Measurements from ENCODE around the gene SYNGR3. TPM values are rescaled to one million over a fixed set of nuclear protein-coding genes. Genes with fewer than 3 reads are reported as not detected.

SYNGR3 gene
- total and polyA plus RNA-seq, 5 donors from 2014 or later = 0.82 to 3.2 (median 1.4) TPM; not detected in 1

GRCh38 chr16:1971796-1972489, 17.8 kb upstream of the SYNGR3 start, which contains the start of gene TBL3:
TBL3 (plus strand) TSS chr16:1972053; CDS start chr16:1972165, 112 bp downstream.
- Histone ChIP-seq H3K9me3 (ENCODE audit: control insufficient read depth in 2 of 2, low read length in 2 of 2) (no peaks in the 10 kb centered on the region), H3K4me1 (ENCODE audit: control insufficient read depth, insufficient read depth, low read length, poor library complexity, severe bottlenecking) (peaks cover 24% of the 10 kb centered on the region), H3K27ac (ENCODE audit: insufficient read depth, low read length, poor library complexity, severe bottlenecking) (peak within 1 kb of the TSS; percentile 92), H3K27me3 (ENCODE audit: control insufficient read depth, insufficient read depth, low read length) (no peaks in the 10 kb centered on the region), H3K4me3 (ENCODE audit: low read depth, low read length) (peak within 1 kb of the TSS; percentile 81), H3K36me3 (ENCODE audit: control insufficient read depth, insufficient read depth, low read length) (peaks cover 21% of the 10 kb centered on the region)
- H3K36me3 Mint-ChIP-seq = peaks cover 6% of the 10 kb centered on the region
- H3K27ac Mint-ChIP-seq = peak within 1 kb of the TSS; percentile 94 to 99 (median 98)
- DNase-seq (peak; percentile 95 to 98 (median 98)), ATAC-seq (ENCODE audit: low read depth in 2 of 2) (peak; percentile 97 to 98)
- peak within 1 kb of the TSS; percentile 91 to 98 (median 96) for H3K4me3 Mint-ChIP-seq
- H3K4me1 Mint-ChIP-seq = peaks cover 6 to 31% (median 11%) of the 10 kb centered on the region in 4 donors
- H3K9me3 Mint-ChIP-seq = no peaks in the 10 kb centered on the region
- peaks cover 14% of the 10 kb centered on the region for H3K27me3 Mint-ChIP-seq

DNA sequence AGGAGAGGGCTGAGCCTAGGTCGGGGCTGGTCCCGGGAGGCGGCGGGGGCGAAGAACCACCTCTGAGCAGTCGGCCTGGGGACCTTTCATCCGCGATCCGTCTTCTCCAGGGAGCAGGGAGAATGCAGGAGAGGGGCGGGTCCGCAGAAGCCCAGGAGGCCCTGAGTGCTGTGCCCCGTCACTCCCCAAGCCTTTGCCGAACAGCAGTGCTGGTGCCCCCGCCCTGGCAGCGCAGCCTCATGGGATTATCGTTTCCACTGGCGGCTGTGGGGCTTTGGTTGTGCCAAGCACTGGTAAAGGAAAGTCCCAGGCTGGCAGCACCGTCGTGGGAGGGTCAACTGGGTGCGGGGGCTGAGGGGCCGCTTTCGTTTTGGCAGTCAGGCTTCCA, 17.3 kb upstream of the SYNGR3 start:
- no peak for DNase-seq
- Histone ChIP-seq H3K36me3 (ENCODE audit: control insufficient read depth, insufficient read depth, low read length) (peaks cover 23% of the 10 kb centered on the region), H3K27me3 (ENCODE audit: control insufficient read depth, insufficient read depth, low read length) (no peaks in the 10 kb centered on the region), H3K4me3 (ENCODE audit: low read depth, low read length) (no peak overlapping the region), H3K4me1 (ENCODE audit: control insufficient read depth, insufficient read depth, low read length, poor library complexity, severe bottlenecking) (peaks cover 24% of the 10 kb centered on the region), H3K27ac (ENCODE audit: insufficient read depth, low read length, poor library complexity, severe bottlenecking) (peak overlapping the region; percentile 92), H3K9me3 (ENCODE audit: control insufficient read depth in 2 of 2, low read length in 2 of 2) (no peaks in the 10 kb centered on the region)
- ATAC-seq (ENCODE audit: low read depth in 2 of 2) = no peak
- H3K4me1 Mint-ChIP-seq = peaks cover 6 to 31% (median 11%) of the 10 kb centered on the region in 4 donors
- H3K27me3 Mint-ChIP-seq = peaks cover 14% of the 10 kb centered on the region
- H3K36me3 Mint-ChIP-seq = peaks cover 6% of the 10 kb centered on the region
- peak overlapping the region in 1 of 3 donors; percentile 94 for H3K27ac Mint-ChIP-seq
- peak overlapping the region; percentile 91 to 98 (median 96) for H3K4me3 Mint-ChIP-seq
- no peaks in the 10 kb centered on the region for H3K9me3 Mint-ChIP-seq

- peaks cover 6% of the 10 kb centered on the region for H3K36me3 Mint-ChIP-seq
- peaks cover 6 to 31% (median 11%) of the 10 kb centered on the region in 4 donors for H3K4me1 Mint-ChIP-seq
- Histone ChIP-seq H3K4me3 (ENCODE audit: low read depth, low read length) (no peak overlapping the region), H3K4me1 (ENCODE audit: control insufficient read depth, insufficient read depth, low read length, poor library complexity, severe bottlenecking) (peaks cover 24% of the 10 kb centered on the region), H3K36me3 (ENCODE audit: control insufficient read depth, insufficient read depth, low read length) (peaks cover 33% of the 10 kb centered on the region), H3K27me3 (ENCODE audit: control insufficient read depth, insufficient read depth, low read length) (no peaks in the 10 kb centered on the region), H3K9me3 (ENCODE audit: control insufficient read depth in 2 of 2, low read length in 2 of 2) (no peaks in the 10 kb centered on the region), H3K27ac (ENCODE audit: insufficient read depth, low read length, poor library complexity, severe bottlenecking) (no peak overlapping the region)
- no peak overlapping the region for H3K27ac Mint-ChIP-seq
- no peak for DNase-seq
- peak overlapping the region; percentile 27 to 96 (median 50) for H3K4me3 Mint-ChIP-seq
- ATAC-seq (ENCODE audit: low read depth in 2 of 2) = no peak
- peaks cover 14% of the 10 kb centered on the region for H3K27me3 Mint-ChIP-seq
- no peaks in the 10 kb centered on the region for H3K9me3 Mint-ChIP-seq
Observed at GRCh38 chr16:1973461-1974156, 16.2 kb upstream of the SYNGR3 start.

- Histone ChIP-seq H3K27me3 (ENCODE audit: control insufficient read depth, insufficient read depth, low read length) (no peaks in the 10 kb centered on the region), H3K9me3 (ENCODE audit: control insufficient read depth in 2 of 2, low read length in 2 of 2) (no peaks in the 10 kb centered on the region), H3K4me3 (ENCODE audit: low read depth, low read length) (no peak overlapping the region), H3K4me1 (ENCODE audit: control insufficient read depth, insufficient read depth, low read length, poor library complexity, severe bottlenecking) (peaks cover 24% of the 10 kb centered on the region), H3K36me3 (ENCODE audit: control insufficient read depth, insufficient read depth, low read length) (peaks cover 33% of the 10 kb centered on the region), H3K27ac (ENCODE audit: insufficient read depth, low read length, poor library complexity, severe bottlenecking) (no peak overlapping the region)
- no peak overlapping the region for H3K27ac Mint-ChIP-seq
- H3K4me3 Mint-ChIP-seq = peak overlapping the region in 2 of 4 donors; percentile 62 to 96
- H3K4me1 Mint-ChIP-seq = peaks cover 6 to 31% (median 11%) of the 10 kb centered on the region in 4 donors
- no peak for DNase-seq
- H3K9me3 Mint-ChIP-seq = no peaks in the 10 kb centered on the region
- peaks cover 6% of the 10 kb centered on the region for H3K36me3 Mint-ChIP-seq
- H3K27me3 Mint-ChIP-seq = peaks cover 14% of the 10 kb centered on the region
- ATAC-seq (ENCODE audit: low read depth in 2 of 2) = no peak
Observed at GRCh38 chr16:1974157-1975070, 15.4 kb upstream of the SYNGR3 start.

DNA sequence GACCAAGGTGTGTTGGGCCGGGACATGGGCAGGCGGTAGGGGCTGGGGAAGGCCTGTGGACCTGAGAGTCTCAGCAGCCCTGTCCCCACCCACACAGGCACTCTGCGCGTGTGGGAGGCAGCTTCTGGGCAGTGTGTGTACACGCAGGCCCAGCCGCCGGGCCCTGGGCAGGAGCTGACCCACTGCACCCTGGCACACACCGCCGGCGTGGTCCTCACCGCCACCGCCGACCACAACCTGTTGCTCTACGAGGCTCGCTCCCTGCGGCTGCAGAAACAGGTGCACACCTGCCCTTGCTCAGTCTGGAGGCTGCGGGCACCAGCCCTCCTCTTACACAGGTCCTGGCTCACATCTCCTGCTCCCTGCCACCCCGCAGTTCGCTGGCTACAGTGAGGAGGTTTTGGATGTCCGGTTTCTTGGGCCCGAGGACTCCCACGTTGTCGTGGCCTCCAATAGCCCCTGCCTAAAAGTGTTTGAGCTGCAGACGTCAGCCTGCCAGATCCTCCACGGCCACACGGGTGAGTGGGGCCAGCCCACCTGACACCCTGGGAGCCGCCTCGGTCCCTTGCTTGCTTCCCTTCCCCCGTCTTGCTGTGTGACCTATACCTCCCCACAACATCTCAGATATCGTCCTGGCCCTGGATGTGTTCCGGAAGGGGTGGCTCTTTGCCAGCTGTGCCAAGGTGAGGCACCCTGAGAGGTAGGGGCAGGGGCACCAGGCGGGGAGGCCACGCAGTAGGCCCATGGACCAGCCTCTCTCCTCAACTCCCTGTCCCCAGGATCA, 14.1 kb upstream of the SYNGR3 start:
- DNase-seq (no peak), ATAC-seq (ENCODE audit: low read depth in 2 of 2) (no peak)
- Histone ChIP-seq H3K36me3 (ENCODE audit: control insufficient read depth, insufficient read depth, low read length) (peaks cover 33% of the 10 kb centered on the region), H3K4me1 (ENCODE audit: control insufficient read depth, insufficient read depth, low read length, poor library complexity, severe bottlenecking) (peaks cover 31% of the 10 kb centered on the region), H3K27ac (ENCODE audit: insufficient read depth, low read length, poor library complexity, severe bottlenecking) (no peak overlapping the region), H3K9me3 (ENCODE audit: control insufficient read depth in 2 of 2, low read length in 2 of 2) (no peaks in the 10 kb centered on the region), H3K27me3 (ENCODE audit: control insufficient read depth, insufficient read depth, low read length) (no peaks in the 10 kb centered on the region), H3K4me3 (ENCODE audit: low read depth, low read length) (no peak overlapping the region)
- Mint-ChIP-seq H3K27me3 (peaks cover 17% of the 10 kb centered on the region), H3K36me3 (peaks cover 6% of the 10 kb centered on the region), H3K4me1 (peaks cover 6 to 27% (median 11%) of the 10 kb centered on the region in 4 donors), H3K27ac (no peak overlapping the region), H3K4me3 (peak overlapping the region in 2 of 4 donors; percentile 10 to 24), H3K9me3 (no peaks in the 10 kb centered on the region)

- Histone ChIP-seq H3K36me3 (ENCODE audit: control insufficient read depth, insufficient read depth, low read length) (peaks cover 33% of the 10 kb centered on the region), H3K4me3 (ENCODE audit: low read depth, low read length) (no peak overlapping the region), H3K27ac (ENCODE audit: insufficient read depth, low read length, poor library complexity, severe bottlenecking) (no peak overlapping the region), H3K9me3 (ENCODE audit: control insufficient read depth in 2 of 2, low read length in 2 of 2) (no peaks in the 10 kb centered on the region), H3K27me3 (ENCODE audit: control insufficient read depth, insufficient read depth, low read length) (no peaks in the 10 kb centered on the region), H3K4me1 (ENCODE audit: control insufficient read depth, insufficient read depth, low read length, poor library complexity, severe bottlenecking) (peaks cover 25% of the 10 kb centered on the region)
- H3K4me3 Mint-ChIP-seq = no peak overlapping the region
- no peak for DNase-seq
- no peaks in the 10 kb centered on the region for H3K9me3 Mint-ChIP-seq
- peaks cover 22% of the 10 kb centered on the region for H3K27me3 Mint-ChIP-seq
- peaks cover 6 to 22% (median 8%) of the 10 kb centered on the region in 4 donors for H3K4me1 Mint-ChIP-seq
- H3K36me3 Mint-ChIP-seq = peaks cover 6% of the 10 kb centered on the region
- no peak for ATAC-seq (ENCODE audit: low read depth in 2 of 2)
- H3K27ac Mint-ChIP-seq = no peak overlapping the region
Observed at GRCh38 chr16:1976216-1976520, 13.6 kb upstream of the SYNGR3 start.

Measured in CD4-positive, CD25-positive, alpha-beta regulatory T cell (primary cell).